ENCODE data around the gene CACNG7. TPM values are rescaled to one million over a fixed set of nuclear protein-coding genes. Genes with fewer than 3 reads are reported as not detected.

Gene CACNG7
- total and polyA plus RNA-seq, 2 experiments from 2014 or later = not detected

- in situ Hi-C loops (cut with MboI) = no loop called here
- Histone ChIP-seq H3K9me3 (ENCODE audit: low read depth) (no peaks in the 10 kb centered on the region), H3K27me3 (replicated peaks; ENCODE audit: insufficient read depth) (peaks cover 46% of the 10 kb centered on the region), H3K79me2 (ENCODE audit: insufficient read depth) (no peaks in the 10 kb centered on the region), H3K9ac (peak overlapping the region; percentile 19; the same call in 1 of the 2 replicates), H3K4me1 (ENCODE audit: insufficient read depth) (peaks cover 8% of the 10 kb centered on the region; the same call in 1 of the 2 replicates), H3K27ac (no peak overlapping the region), H3F3A (ENCODE audit: insufficient read depth) (peaks cover 21% of the 10 kb centered on the region), H4K20me1 (ENCODE audit: insufficient read depth) (no peaks in the 10 kb centered on the region), H3K4me3 (peak overlapping the region; percentile 48), H3K9me2 (ENCODE audit: insufficient read depth) (no peaks in the 10 kb centered on the region), H2AFZ (peak overlapping the region; percentile 70), H3K36me3 (ENCODE audit: low read depth) (peaks cover under 1% of the 10 kb centered on the region; the same call in 1 of the 2 replicates), H3K4me2 (ENCODE audit: unreplicated experiment) (peak overlapping the region; percentile 73)
- DNase-seq = peak; percentile 44
- WGBS, 2 experiments (ENCODE audit: low coverage in 1 of 2, low lambda C conversion rate in 2 of 2, missing lambda C conversion rate in 2 of 2) = 2% methylated on average over 5 to 6 of the region's 6 CpGs
- TF ChIP-seq EZH2 (IDR thresholded peaks at IDR 0.05; ENCODE audit: insufficient read depth, poor library complexity, severe bottlenecking) (no peak), EZH2phosphoT487 (IDR thresholded peaks at IDR 0.05; ENCODE audit: insufficient read depth, low read depth) (no peak)
Observed at GRCh38 chr19:53880711-53881481, 28.2 kb upstream of the CACNG7 start.

- Histone ChIP-seq H3K4me2 (ENCODE audit: unreplicated experiment) (peak within 1 kb of the TSS; percentile 73), H3K4me3 (peak within 1 kb of the TSS; percentile 48), H3K27ac (no peak within 1 kb of the TSS), H3K79me2 (ENCODE audit: insufficient read depth) (no peaks in the 10 kb centered on the region), H3K36me3 (ENCODE audit: low read depth) (no peaks in the 10 kb centered on the region), H3K9me2 (ENCODE audit: insufficient read depth) (no peaks in the 10 kb centered on the region), H3K4me1 (ENCODE audit: insufficient read depth) (peaks cover 8% of the 10 kb centered on the region; the same call in 1 of the 2 replicates), H3K27me3 (replicated peaks; ENCODE audit: insufficient read depth) (peaks cover 51% of the 10 kb centered on the region), H2AFZ (peak within 1 kb of the TSS; percentile 70), H3K9ac (peak within 1 kb of the TSS; percentile 19; the same call in 1 of the 2 replicates), H4K20me1 (ENCODE audit: insufficient read depth) (no peaks in the 10 kb centered on the region), H3F3A (ENCODE audit: insufficient read depth) (peaks cover 14% of the 10 kb centered on the region), H3K9me3 (ENCODE audit: low read depth) (no peaks in the 10 kb centered on the region)
- DNase-seq = peak; percentile 45
- no peak for TF ChIP-seq EZH2phosphoT487 (IDR thresholded peaks at IDR 0.05; ENCODE audit: insufficient read depth, low read depth)
- TF ChIP-seq EZH2 (IDR thresholded peaks at IDR 0.05; ENCODE audit: insufficient read depth, poor library complexity, severe bottlenecking) = no peak
- 3 to 4% methylated on average over 21 to 32 of the region's 49 CpGs for WGBS, 2 experiments (ENCODE audit: low coverage in 1 of 2, low lambda C conversion rate in 2 of 2, missing lambda C conversion rate in 2 of 2)
- in situ Hi-C loops (cut with MboI) = no loop called here
Observed at GRCh38 chr19:53881482-53882390, 27.3 kb upstream of the CACNG7 start, which contains the start of gene PRKCG. TSS of gene PRKCG (plus strand) at chr19:53882197. CDS start at chr19:53882495, 298 bp downstream.

GRCh38 chr19:53882391-53883050 lies 26.6 kb upstream of the CACNG7 start:
- peaks cover 8% of the 10 kb centered on the region; the same call in 1 of the 2 replicates for H3K4me1 ChIP-seq (ENCODE audit: insufficient read depth)
- no peaks in the 10 kb centered on the region for H3K9me3 ChIP-seq (ENCODE audit: low read depth)
- no peak for DNase-seq
- H3K4me2 ChIP-seq (ENCODE audit: unreplicated experiment) = no peak overlapping the region
- in situ Hi-C loops (cut with MboI) = no loop called here
- H3K27me3 ChIP-seq (replicated peaks; ENCODE audit: insufficient read depth) = peaks cover 51% of the 10 kb centered on the region
- WGBS, 2 experiments (ENCODE audit: low coverage in 1 of 2, low lambda C conversion rate in 2 of 2, missing lambda C conversion rate in 2 of 2) = 5 to 10% methylated on average over 12 to 18 of the region's 18 CpGs
- TF ChIP-seq EZH2 (IDR thresholded peaks at IDR 0.05; ENCODE audit: insufficient read depth, poor library complexity, severe bottlenecking) = peak; percentile 53
- TF ChIP-seq EZH2phosphoT487 (IDR thresholded peaks at IDR 0.05; ENCODE audit: insufficient read depth, low read depth) = no peak
- no peaks in the 10 kb centered on the region for H3K36me3 ChIP-seq (ENCODE audit: low read depth)
- no peaks in the 10 kb centered on the region for H4K20me1 ChIP-seq (ENCODE audit: insufficient read depth)
- peak overlapping the region; percentile 48 for H3K4me3 ChIP-seq
- peak overlapping the region; percentile 70; the same call in 1 of the 2 replicates for H2AFZ ChIP-seq
- H3K79me2 ChIP-seq (ENCODE audit: insufficient read depth) = no peaks in the 10 kb centered on the region
- no peaks in the 10 kb centered on the region for H3K9me2 ChIP-seq (ENCODE audit: insufficient read depth)
- peaks cover 6% of the 10 kb centered on the region; the same call in 1 of the 2 replicates for H3F3A ChIP-seq (ENCODE audit: insufficient read depth)
- no peak overlapping the region for H3K9ac ChIP-seq
- H3K27ac ChIP-seq = no peak overlapping the region
